GM12878 (cell line): ENCODE results near the gene DDIT4. TPM values are rescaled to one million over a fixed set of nuclear protein-coding genes. Genes with fewer than 3 reads are reported as not detected.

ENCODE experiments used
- ATAC-seq: fragments of 200-7000 bp; cut with Tn5 transposase; 3 replicates; pipeline ENCODE4 v1.9.1; 2020; ENCODE audit warnings: mild to moderate bottlenecking, moderate library complexity
- BruUV-seq: library from RNA; stranded (reverse); fragments of 400-500 nt; replicated peaks from 2 replicates; lab custom pipeline; 2021; lab: Mats Ljungman, UMichigan
- CTCF ChIA-PET: fragments of 300-600 bp; sonication (Branson Sonifier 250); formaldehyde crosslinking; extraction: SDS; loops from one replicate; lab custom pipeline; 2021; ENCODE audit warnings: inconsistent platforms; lab: Yijun Ruan, JAX
- POLR2A ChIA-PET: fragments of 350-600 bp; formaldehyde crosslinking; extraction: SDS; loops from one replicate; lab custom pipeline; 2021; ENCODE audit warnings: inconsistent platforms; lab: Charles Lee
- RAD21 ChIA-PET: fragments of 300-600 bp; sonication (Branson Sonifier 250); formaldehyde crosslinking; loops from one replicate; lab custom pipeline; 2023; ENCODE audit warnings: antibody characterized with exemption; ENCODE audit not compliant: unreplicated experiment; lab: Charles Lee
- SMC1A ChIA-PET: fragments of 300-600 bp; sonication (Branson Sonifier 250); formaldehyde crosslinking; loops from one replicate; lab custom pipeline; 2023; ENCODE audit not compliant: unreplicated experiment, uncharacterized antibody; lab: Charles Lee
- DNase-seq: peaks from one replicate; pipeline ENCODE4 v3.0.0-alpha.2; 2011; ENCODE audit warnings: low read depth, low spot score
- FAIRE-seq: peaks from 3 replicates; lab custom pipeline; 2011; peaks lifted over from hg19 to GRCh38; lab: Jason Lieb, UNC
- H2AFZ ChIP-seq: 2 replicates; pipeline ENCODE4 v1.6.0; 2011; ENCODE audit warnings: low read depth, low read length, control low read depth; ENCODE audit not compliant: control insufficient read depth
- H3K27ac ChIP-seq: 2 replicates; pipeline ENCODE4 v1.5.1; 2011; ENCODE audit warnings: control low read depth; ENCODE audit not compliant: control insufficient read depth, insufficient read depth
- H3K27me3 ChIP-seq, 2 experiments: replicated peaks in 1 of 2; 2 replicates each; pipeline versions ENCODE4 v1.6.0 to v1.6.1; 2011; ENCODE audit warnings: low read length in 1 of 2; ENCODE audit not compliant: control insufficient read depth in 2 of 2, insufficient read depth in 2 of 2
- H3K36me3 ChIP-seq, 2 experiments: 2 replicates each; pipeline ENCODE4 v1.5.1; 2011; ENCODE audit warnings: low read length in 1 of 2; ENCODE audit not compliant: control insufficient read depth in 2 of 2, insufficient read depth in 2 of 2
- H3K4me1 ChIP-seq: 2 replicates; pipeline ENCODE4 v1.6.1; 2011; ENCODE audit warnings: mild to moderate bottlenecking, low read length, moderate library complexity, mixed read lengths; ENCODE audit not compliant: control insufficient read depth, insufficient read depth
- H3K4me2 ChIP-seq: 2 replicates; pipeline ENCODE4 v1.6.0; 2011; ENCODE audit warnings: control low read depth; ENCODE audit not compliant: control insufficient read depth, insufficient read depth
- H3K4me3 ChIP-seq: fragments of 200-600 bp; sonication (generic); 2 replicates; pipeline ENCODE4 v1.5.1; 2016
- H3K79me2 ChIP-seq: 2 replicates; pipeline ENCODE4 v1.6.0; 2011; ENCODE audit warnings: low read length; ENCODE audit not compliant: control insufficient read depth, insufficient read depth
- H3K9ac ChIP-seq: 2 replicates; pipeline ENCODE4 v1.8.0; 2011; ENCODE audit warnings: low read length, control low read depth, mixed read lengths; ENCODE audit not compliant: control insufficient read depth, insufficient read depth
- H3K9me3 ChIP-seq: replicated peaks from 3 replicates; pipeline ENCODE4 v1.5.1; 2011; ENCODE audit warnings: mild to moderate bottlenecking, low read length; ENCODE audit not compliant: control insufficient read depth, insufficient read depth
- H4K20me1 ChIP-seq: 2 replicates; pipeline ENCODE4 v1.6.0; 2011; ENCODE audit not compliant: control insufficient read depth, insufficient read depth
- ESRRA ChIP-seq: IDR thresholded peaks from 2 replicates; pipeline ENCODE4 v1.6.1; 2012; ENCODE audit warnings: mild to moderate bottlenecking, low read length, improper control_type of control experiment
- EZH2 ChIP-seq: IDR thresholded peaks from 2 replicates; pipeline ENCODE4 v1.6.1; 2012; ENCODE audit warnings: low read depth, mild to moderate bottlenecking, control low read depth, inconsistent platforms, low read length, borderline replicate concordance; ENCODE audit not compliant: control insufficient read depth
- MEF2B ChIP-seq: fragments of 450-650 bp; IDR thresholded peaks from 2 replicates; pipeline ENCODE4 v1.6.1; 2018; ENCODE audit warnings: mild to moderate bottlenecking, moderate library complexity; ENCODE audit not compliant: partially characterized antibody, poor library complexity, severe bottlenecking
- USF1 ChIP-seq: IDR thresholded peaks from 2 replicates; pipeline ENCODE4 v1.6.1; 2011; ENCODE audit warnings: borderline replicate concordance, low read depth, mild to moderate bottlenecking, moderate library complexity, mixed read lengths, low read length; ENCODE audit not compliant: insufficient read depth; ENCODE audit errors: extremely low read length
- WGBS: methylation state at CpG from one replicate; pipeline ENCODE4 v1.1.6; 2016; ENCODE audit warnings: low lambda C conversion rate; ENCODE audit not compliant: insufficient replicate concordance, insufficient coverage; ENCODE audit errors: missing lambda C conversion rate; 5-methylcytosine and 5-hydroxymethylcytosine counted together
- in situ Hi-C: fragments of 300-500 bp; cut with MboI; formaldehyde crosslinking; loops from 9 replicates; pipeline ENCODE4 v1.14.3; 2018; ENCODE audit warnings: mixed read lengths
- intact Hi-C: fragments of 100-400 bp; cut with micrococcal nuclease; formaldehyde crosslinking; loops from one replicate; pipeline ENCODE4 v1.14.2; 2022; ENCODE audit not compliant: unreplicated experiment
- polyA plus RNA-seq, 11 experiments: library from polyadenylated mRNA; depleted of rRNA in 4 of 11; unstranded in 6 of 11; stranded (reverse) in 5 of 11; fragments of >200 nt; fragmentation: Nextera tagmentation in 4 of 11; fragmentation: Illumina TruSeq in 1 of 11; extraction: Ambion mirVana in 4 of 11; extraction: Trizol in 1 of 11; gene quantifications; 1 replicate in 1 of 11; 2 replicates in 10 of 11; pipeline versions ENCODE4 v1.2.1 to v1.2.3, GENCODE V29; 2011 to 2016; ENCODE audit warnings: inconsistent platforms in 2 of 11, missing spikeins in 2 of 11, low read depth in 1 of 11
- total RNA-seq, 4 experiments: library from RNA; depleted of rRNA in 3 of 4; stranded (reverse); fragments of >200 nt in 3 of 4; fragmentation: Illumina TruSeq in 1 of 4; extraction: Trizol in 1 of 4; gene quantifications; 2 replicates each; pipeline versions ENCODE4 v1.2.1 to v1.2.3, GENCODE V29; 2013 to 2021
- TF ChIP-seq, protein P1 (sequence below): fragments of 450-650 bp; IDR thresholded peaks from 2 replicates; pipeline ENCODE4 v1.6.1; 2016; ENCODE audit warnings: mild to moderate bottlenecking

Gene DDIT4
- total and polyA plus RNA-seq, 10 of the 15 experiments (the other 5 are each of a cell fraction or from before 2014, with no cell fraction given), result 2.1 to 277 (median 183) TPM

DNA sequence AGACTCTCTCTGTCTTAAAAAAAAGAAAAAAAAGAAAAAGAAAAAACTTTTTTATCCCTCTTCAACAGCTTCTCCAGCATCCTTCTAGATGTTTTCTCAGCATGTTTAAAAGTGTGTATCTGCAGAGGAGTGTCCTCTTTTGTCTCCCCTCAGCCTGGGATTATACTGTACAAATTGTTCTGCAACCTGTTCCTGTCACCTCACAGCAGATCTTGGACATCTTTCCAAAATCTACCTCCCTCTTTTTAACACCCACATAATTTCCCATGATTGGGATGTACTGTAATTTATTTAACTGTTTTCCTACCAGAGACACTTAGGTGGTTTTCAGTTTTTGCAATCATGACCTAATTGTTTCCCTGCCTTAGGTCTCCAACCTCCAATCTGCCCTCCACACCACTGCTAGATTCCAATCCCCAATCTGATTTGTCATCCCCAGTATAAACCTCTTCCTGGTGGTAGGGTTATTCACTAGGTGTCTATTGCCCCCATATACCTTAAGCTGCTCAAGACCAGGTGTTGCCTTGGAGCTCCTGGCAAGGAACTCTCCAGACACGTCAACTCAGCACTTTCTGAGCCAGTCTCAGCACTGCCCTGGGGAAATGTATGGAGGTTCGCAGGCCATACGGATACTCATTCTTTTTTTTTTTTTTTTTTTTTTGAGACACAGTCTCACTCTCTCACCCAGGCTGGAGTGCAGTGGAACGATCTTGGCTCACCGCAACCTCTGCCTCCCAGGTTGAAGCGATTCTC is 17.6 kb upstream of the DDIT4 start:
- Histone ChIP-seq H4K20me1 (no peaks in the 10 kb centered on the region), H3K9ac (no peak overlapping the region)
- WGBS, result 99% methylated on average over 6 of the region's 6 CpGs
- no peak for DNase-seq
- no TSS peak for BruUV-seq
- CTCF ChIA-PET, result interaction anchor here (0.9 to 7.6 kb wide), 10 partner anchors 8 to 123 kb away, joined by 3 to 59 read pairs (median 9); partner anchors contain the start of gene DDIT4
- TF ChIP-seq, protein P1, sequence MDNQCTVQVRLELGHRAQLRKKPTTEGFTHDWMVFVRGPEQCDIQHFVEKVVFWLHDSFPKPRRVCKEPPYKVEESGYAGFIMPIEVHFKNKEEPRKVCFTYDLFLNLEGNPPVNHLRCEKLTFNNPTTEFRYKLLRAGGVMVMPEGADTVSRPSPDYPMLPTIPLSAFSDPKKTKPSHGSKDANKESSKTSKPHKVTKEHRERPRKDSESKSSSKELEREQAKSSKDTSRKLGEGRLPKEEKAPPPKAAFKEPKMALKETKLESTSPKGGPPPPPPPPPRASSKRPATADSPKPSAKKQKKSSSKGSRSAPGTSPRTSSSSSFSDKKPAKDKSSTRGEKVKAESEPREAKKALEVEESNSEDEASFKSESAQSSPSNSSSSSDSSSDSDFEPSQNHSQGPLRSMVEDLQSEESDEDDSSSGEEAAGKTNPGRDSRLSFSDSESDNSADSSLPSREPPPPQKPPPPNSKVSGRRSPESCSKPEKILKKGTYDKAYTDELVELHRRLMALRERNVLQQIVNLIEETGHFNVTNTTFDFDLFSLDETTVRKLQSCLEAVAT, result peak; percentile 72
- TF ChIP-seq EZH2 (no peak), MEF2B (no peak), ESRRA (no peak), USF1 (no peak)
- TF ChIP-seq, all 136 proteins: peak for 1
- ATAC-seq (no peak), FAIRE-seq (no peak)
- Histone ChIP-seq H2AFZ (no peak overlapping the region), H3K9me3 (no peaks in the 10 kb centered on the region), H3K4me3 (no peak overlapping the region), H3K4me2 (no peak overlapping the region), H3K4me1 (peaks cover 70% of the 10 kb centered on the region), H3K27ac (peak overlapping the region; percentile 70), H3K79me2 (peaks cover 2% of the 10 kb centered on the region), H3K36me3 (no peaks in the 10 kb centered on the region), H3K27me3 (no peaks in the 10 kb centered on the region)
- ChIA-PET SMC1A (interaction anchor here (0.8 to 21.0 kb wide), 13 partner anchors 9 to 123 kb away, joined by 3 to 275 read pairs (median 7); partner anchors contain the start of gene DDIT4), POLR2A (interaction anchor here (0.6 to 11.6 kb wide), 18 partner anchors 8 to 125 kb away, joined by 3 to 113 read pairs (median 6); partner anchors contain the start of genes ANAPC16 and ASCC1), RAD21 (interaction anchor here (0.6 to 13.0 kb wide), 17 partner anchors 10 to 271 kb away, joined by 3 to 200 read pairs (median 8); partner anchors contain the start of genes ANAPC16, ASCC1 and DDIT4)
- in situ Hi-C loops (no loop called here), intact Hi-C loops (no loop called here)
